CD4-positive, alpha-beta T cell treated with Interleukin-21 for 1 hour (primary cell): Measurements from ENCODE around the gene PIGV.

Experiments
- DNase-seq: peaks from one replicate; pipeline ENCODE4 v3.0.0-alpha.2; 2020

Gene PIGV

GRCh38 chr1:26787706-26788514, at the start of gene PIGV:
Gene PIGV (plus strand): TSS chr1:26787950. CDS start chr1:26790816, 2,866 bp downstream.
- peak; percentile 87 for DNase-seq

GRCh38 chr1:26739329-26739914, 48.3 kb upstream of the PIGV start:
- DNase-seq, result peak; percentile 35

GRCh38 chr1:26740023-26740634, 47.6 kb upstream of the PIGV start:
- DNase-seq, result no peak

GRCh38 chr1:26740952-26741351, 46.8 kb upstream of the PIGV start:
- no peak for DNase-seq

GRCh38 chr1:26743426-26744059, 44.2 kb upstream of the PIGV start:
- DNase-seq, result no peak

- DNase-seq, result peak; percentile 94
Observed at GRCh38 chr1:26744075-26744959, 43.4 kb upstream of the PIGV start.

GRCh38 chr1:26745191-26745590, 42.6 kb upstream of the PIGV start:
- DNase-seq, result no peak

GRCh38 chr1:26747048-26747447, 40.7 kb upstream of the PIGV start:
- no peak for DNase-seq

GRCh38 chr1:26748351-26748750, 39.4 kb upstream of the PIGV start:
- no peak for DNase-seq

- no peak for DNase-seq
Observed at GRCh38 chr1:26749458-26749857, 38.3 kb upstream of the PIGV start.

- no peak for DNase-seq
Observed at GRCh38 chr1:26750428-26750827, 37.3 kb upstream of the PIGV start.

GRCh38 chr1:26752519-26752918, 35.2 kb upstream of the PIGV start:
- DNase-seq, result no peak

- no peak for DNase-seq
Observed at GRCh38 chr1:26754086-26754874, 33.5 kb upstream of the PIGV start.

GRCh38 chr1:26758358-26758757, 29.4 kb upstream of the PIGV start:
- no peak for DNase-seq

GRCh38 chr1:26759531-26759930, 28.2 kb upstream of the PIGV start:
- DNase-seq, result no peak

- DNase-seq, result peak; percentile 14
Observed at GRCh38 chr1:26761217-26761616, 26.5 kb upstream of the PIGV start.

- no peak for DNase-seq
Observed at GRCh38 chr1:26767714-26768113, 20.0 kb upstream of the PIGV start.

GRCh38 chr1:26768755-26769154, 19.0 kb upstream of the PIGV start:
- DNase-seq, result no peak

GRCh38 chr1:26771285-26771642, 16.5 kb upstream of the PIGV start:
- no peak for DNase-seq

GRCh38 chr1:26771643-26772321, 16.0 kb upstream of the PIGV start:
- no peak for DNase-seq

GRCh38 chr1:26772687-26773086, 15.1 kb upstream of the PIGV start:
- no peak for DNase-seq
